NAMALWA (cell line): Measurements from ENCODE around the gene RNF126.
"Not testable (repeated sequence)": the region's sequence is repeated elsewhere in the genome, so short reads cannot be mapped to it uniquely, and the experiment has no call there.

Experiments
- DNase-seq: peaks from one replicate; pipeline ENCODE4 v3.0.0-alpha.2; 2015; ENCODE audit warnings: low spot score

The RNF126 gene

GRCh38 chr19:628168-628567 is 34.8 kb downstream of the RNF126 start:
- no peak for DNase-seq

GRCh38 chr19:626566-626965 is 36.4 kb downstream of the RNF126 start:
- not testable (repeated sequence) for DNase-seq

GRCh38 chr19:625257-625656 is 37.8 kb downstream of the RNF126 start:
- DNase-seq, result no peak

- no peak for DNase-seq
These were observed 38.4 kb downstream of the RNF126 start for GRCh38 chr19:624433-625109.

- no peak for DNase-seq
These were observed 39.0 kb downstream of the RNF126 start for GRCh38 chr19:623974-624373.

- no peak for DNase-seq
These were observed 39.7 kb downstream of the RNF126 start for GRCh38 chr19:623175-623916.

GRCh38 chr19:622666-623065 is 40.3 kb downstream of the RNF126 start:
- no peak for DNase-seq

GRCh38 chr19:621819-622218 is 41.2 kb downstream of the RNF126 start:
- DNase-seq, result no peak

GRCh38 chr19:621191-621590 is 41.8 kb downstream of the RNF126 start:
- not testable (repeated sequence) for DNase-seq

GRCh38 chr19:620166-620862 is 42.7 kb downstream of the RNF126 start:
- DNase-seq, result no peak

GRCh38 chr19:619286-620002 is 43.6 kb downstream of the RNF126 start:
- DNase-seq, result no peak

- DNase-seq, result no peak
These were observed 44.2 kb downstream of the RNF126 start for GRCh38 chr19:618674-619285.

- no peak for DNase-seq
These were observed 44.8 kb downstream of the RNF126 start for GRCh38 chr19:618247-618619.

GRCh38 chr19:617551-618246 is 45.3 kb downstream of the RNF126 start:
- no peak for DNase-seq

GRCh38 chr19:616747-617526 is 46.1 kb downstream of the RNF126 start:
- no peak for DNase-seq

GRCh38 chr19:616062-616700 is 46.8 kb downstream of the RNF126 start:
- DNase-seq, result no peak

- no peak for DNase-seq
These were observed 47.4 kb downstream of the RNF126 start for GRCh38 chr19:615619-616018.

- no peak for DNase-seq
These were observed 49.1 kb downstream of the RNF126 start for GRCh38 chr19:613732-614567.

- no peak for DNase-seq
These were observed 50.1 kb downstream of the RNF126 start for GRCh38 chr19:612941-613340.
